HG03280 (cell line): Measurements from ENCODE around the gene C22orf15.
"Not testable (repeated sequence)": the region's sequence is repeated elsewhere in the genome, so short reads cannot be mapped to it uniquely, and the experiment has no call there.

Experiments used
- ATAC-seq: cut with Tn5 transposase; IDR thresholded peaks from one replicate; pipeline ENCODE4 v1.9.1; 2021; ENCODE audit warnings: mild to moderate bottlenecking, moderate library complexity; ENCODE audit not compliant: unreplicated experiment

The C22orf15 gene

GRCh38 chr22:23762842-23763578 lies at the start of gene C22orf15:
Gene C22orf15, plus strand, starts transcription at chr22:23762990. Its CDS starts 317 bp downstream, at chr22:23763307.
- ATAC-seq: no peak

- ATAC-seq: no peak
Observed at GRCh38 chr22:23713696-23714595, 48.8 kb upstream of the C22orf15 start.

- no peak for ATAC-seq
Observed at GRCh38 chr22:23714596-23715578, 47.9 kb upstream of the C22orf15 start.

DNA sequence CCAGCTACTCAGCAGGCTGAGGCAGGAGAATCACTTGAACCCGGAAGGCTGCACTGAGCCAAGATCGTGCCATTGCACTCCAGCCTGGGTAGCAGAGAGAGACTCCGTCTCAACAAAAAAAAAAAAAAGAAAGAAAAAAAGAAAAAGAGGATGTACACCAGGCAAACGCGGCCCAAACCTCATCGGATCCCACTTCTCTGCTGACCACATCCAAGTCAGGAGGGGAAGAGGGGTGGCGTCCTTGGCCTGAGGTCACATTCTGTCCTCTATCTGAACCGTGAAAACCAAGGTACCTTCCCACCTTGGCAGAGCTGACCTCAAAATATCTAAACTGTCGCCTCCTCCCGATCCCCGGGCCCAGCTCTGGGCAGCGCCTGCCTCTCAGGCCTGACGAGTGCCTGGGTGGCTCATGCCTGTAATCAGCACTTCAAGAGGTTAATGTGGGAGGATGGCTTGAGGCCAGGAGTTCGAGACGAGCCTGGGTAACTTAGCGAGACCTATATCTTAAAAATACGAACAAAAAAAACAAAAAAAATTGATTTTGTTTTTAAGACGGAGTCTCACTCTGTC lies 46.9 kb upstream of the C22orf15 start:
- ATAC-seq: no peak

DNA sequence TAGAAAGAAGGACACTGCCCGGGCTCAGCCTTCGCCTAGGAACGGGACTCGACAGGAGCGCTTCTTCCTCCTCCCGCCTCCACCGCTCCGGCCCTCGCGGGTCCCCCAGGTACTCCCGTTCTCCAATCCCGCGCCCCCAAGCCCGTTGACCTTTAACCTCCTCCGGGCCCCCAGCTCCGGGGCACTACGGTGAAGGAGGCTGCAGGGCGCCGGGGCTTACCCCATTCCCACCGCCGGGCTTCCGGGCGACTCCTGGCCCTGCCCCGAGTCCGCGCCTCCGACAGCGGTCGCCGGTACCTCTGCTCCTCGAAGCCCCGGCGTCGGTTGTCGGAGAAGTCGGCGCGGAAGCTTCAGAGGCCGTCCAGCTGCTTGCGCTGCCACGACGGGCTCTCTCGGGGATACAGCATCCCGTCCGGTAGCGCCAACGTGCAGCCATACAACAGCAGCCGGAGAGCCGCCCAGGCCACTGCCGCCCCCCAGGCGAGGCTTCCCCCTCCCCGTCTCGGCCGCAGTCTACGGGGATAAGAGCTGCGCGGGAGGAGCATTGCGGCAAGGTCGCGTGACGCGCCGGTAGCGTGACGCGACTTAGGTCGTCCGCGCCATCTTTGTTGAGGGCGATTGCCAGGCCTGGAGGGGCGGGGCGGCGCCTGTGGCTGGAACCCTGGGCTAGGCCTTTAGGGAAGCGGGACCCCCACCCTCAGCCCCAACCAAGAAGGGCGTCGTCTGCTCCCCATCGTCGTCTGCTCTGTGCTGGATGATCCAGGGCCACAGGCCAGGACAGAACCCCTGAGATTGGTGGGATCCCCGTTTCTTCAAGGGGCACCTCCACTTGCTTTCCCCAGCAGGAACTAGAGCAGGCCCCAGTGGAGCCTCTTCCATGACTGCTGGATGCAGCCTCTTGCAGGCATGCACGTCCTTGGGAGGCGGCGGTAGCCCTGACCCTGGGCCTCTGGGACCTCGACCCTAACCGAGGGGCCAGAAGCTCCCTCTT lies 45.7 kb upstream of the C22orf15 start:
- ATAC-seq: peak; percentile 65

GRCh38 chr22:23718371-23719165 lies 44.2 kb upstream of the C22orf15 start:
- ATAC-seq: no peak

DNA sequence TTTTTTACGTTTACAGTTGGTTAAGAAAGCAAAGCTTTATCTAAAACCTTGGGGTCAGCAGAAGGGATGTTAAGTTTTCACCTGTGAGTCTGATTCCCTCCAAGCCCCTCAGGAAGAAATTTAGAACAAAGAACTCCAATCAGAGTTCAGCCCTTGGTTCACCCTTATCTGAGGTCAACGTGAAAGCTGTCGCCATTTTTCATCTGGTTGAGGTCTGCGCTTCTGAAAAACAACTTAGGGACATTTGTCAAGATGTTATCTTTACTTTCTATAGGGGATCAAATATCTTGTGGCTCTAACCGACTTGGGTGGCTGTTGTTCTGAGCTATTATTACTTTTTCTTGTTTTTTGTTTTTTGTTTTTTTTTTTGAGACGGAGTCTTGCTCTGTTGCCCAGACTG lies 41.9 kb upstream of the C22orf15 start:
- no peak for ATAC-seq

- ATAC-seq: no peak
Observed at GRCh38 chr22:23722160-23722559, 40.6 kb upstream of the C22orf15 start.

DNA sequence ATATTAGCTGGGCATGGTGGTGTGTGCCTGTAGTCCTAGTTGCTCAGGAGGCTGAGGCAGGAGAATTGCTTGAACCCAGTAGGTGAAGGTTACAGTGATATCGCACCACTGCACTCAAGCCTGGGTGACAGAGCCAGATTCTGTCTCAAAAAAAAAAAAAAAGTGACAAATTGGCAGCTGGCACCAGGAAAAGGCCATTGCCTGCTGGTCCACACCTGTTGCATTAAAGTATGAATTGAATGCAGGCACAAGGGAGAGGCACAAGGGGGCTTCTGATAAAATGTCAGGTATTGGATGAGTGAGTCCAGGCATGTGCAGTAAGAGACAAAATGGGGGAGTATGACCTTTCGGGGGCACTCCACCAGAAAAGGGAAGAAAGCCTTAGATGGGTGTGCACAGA lies 40.1 kb upstream of the C22orf15 start:
- ATAC-seq: no peak

DNA sequence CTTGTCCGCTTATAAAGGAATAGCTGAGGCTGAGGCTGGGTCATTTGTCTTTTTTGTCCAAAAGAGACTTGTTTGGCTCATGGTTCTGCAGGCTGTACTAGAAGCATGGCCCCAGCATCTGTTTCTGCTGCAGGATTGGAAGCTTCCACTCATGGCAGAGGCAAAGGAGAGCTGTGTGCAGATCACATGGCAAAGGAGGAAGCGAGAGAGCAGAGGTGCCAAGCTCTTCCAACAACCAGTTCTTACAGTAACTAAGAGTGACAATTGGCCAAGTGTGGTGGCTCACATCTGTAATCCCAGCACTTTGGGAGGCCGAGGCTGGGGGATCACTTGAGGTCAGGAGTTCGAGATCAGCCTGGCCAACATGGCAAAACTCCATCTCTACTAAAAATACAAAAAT lies 34.7 kb upstream of the C22orf15 start:
- ATAC-seq: not testable (repeated sequence)

DNA sequence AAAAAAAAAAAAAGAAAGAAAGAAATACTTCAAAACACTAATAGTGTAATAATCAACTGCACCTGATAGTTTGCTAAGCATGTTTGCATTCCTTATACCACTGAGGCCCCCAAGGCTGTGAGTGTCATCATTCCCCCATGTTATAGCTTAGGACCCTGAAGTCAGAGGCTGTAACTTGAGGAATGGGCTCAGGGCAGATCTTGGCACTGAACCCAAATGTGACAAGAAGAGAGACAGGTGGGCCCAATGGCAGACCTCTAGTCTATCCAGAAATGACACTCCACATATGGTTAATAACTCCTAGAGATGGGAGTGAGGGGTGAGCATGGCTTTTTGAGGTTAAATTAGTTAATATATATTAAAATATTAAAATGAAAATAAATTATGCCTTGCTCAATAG lies 25.1 kb upstream of the C22orf15 start:
- ATAC-seq: no peak

DNA sequence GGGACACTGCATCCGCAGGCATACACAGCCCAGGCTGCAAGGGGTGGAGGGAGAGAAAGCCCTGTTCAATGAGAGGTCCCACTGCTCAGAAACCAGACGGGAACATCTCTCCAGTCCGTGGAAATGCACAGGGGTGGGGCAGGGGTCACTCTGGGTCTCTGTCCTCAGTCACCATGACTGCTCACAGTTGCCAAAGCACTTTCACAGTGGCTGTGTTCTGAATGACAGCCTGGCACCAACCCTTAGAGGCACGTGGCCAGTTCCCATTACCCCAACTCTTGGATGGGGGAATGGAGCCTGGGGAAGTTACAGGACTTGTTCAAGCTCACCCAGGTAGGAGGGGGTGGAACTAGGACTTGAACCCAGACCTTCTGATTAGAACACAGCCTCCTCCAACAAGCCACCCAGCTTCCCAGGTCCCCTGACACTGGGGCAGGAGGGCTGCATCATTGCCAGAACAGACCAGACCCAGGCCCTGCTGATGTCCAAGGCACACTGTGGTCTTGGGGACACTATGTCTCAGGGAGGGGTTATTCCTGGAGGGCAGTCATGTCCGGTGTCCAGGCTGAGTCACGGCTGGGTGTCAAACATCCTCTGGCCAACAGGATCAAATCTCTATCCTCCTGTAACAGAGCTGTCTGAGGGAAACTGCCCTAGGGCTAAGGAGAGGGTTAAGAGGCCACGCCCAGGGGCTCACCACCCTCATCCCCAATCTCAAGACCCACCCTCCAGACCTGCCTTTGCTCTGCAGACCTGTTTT lies 20.1 kb upstream of the C22orf15 start:
- ATAC-seq: no peak

DNA sequence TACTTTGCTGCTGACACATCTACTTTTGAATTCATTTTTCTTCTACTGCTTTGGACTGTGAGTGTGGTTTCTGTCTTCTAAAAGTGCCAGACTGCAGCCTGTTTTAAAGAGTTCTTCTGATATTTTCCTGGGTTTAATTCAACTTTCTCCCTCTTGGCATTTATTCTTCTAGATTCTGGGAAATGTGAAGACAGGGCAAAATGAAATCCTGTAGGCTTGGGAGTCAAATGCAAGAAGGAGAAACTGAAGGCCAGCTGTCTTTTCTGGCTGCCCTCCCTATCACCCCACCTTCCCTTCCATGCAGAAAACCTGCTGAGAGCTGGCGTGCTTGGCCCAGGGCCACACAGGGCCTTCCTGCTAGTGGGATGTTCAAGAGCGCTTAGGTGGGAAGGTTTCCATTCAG lies 19.5 kb upstream of the C22orf15 start:
- no peak for ATAC-seq

DNA sequence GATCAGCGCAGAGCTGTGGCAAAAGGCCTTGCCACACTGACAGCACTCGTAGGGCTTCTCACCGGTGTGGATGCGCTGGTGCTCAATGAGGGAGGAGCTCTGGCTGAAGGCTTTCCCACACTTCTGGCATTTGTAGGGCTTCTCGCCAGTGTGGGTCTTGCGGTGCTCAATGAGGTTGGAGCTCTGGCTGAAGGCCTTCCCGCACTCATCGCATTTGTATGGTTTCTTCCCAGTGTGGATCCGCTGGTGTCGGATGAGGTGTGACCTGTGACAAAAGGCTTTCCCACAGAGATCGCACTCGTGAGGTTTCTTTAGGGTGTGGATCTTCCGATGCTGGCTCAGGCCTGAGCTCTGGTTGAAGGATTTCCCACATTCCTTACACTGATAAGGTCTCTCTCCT lies 18.8 kb upstream of the C22orf15 start:
- no peak for ATAC-seq

- no peak for ATAC-seq
Observed at GRCh38 chr22:23744485-23744884, 18.3 kb upstream of the C22orf15 start.

DNA sequence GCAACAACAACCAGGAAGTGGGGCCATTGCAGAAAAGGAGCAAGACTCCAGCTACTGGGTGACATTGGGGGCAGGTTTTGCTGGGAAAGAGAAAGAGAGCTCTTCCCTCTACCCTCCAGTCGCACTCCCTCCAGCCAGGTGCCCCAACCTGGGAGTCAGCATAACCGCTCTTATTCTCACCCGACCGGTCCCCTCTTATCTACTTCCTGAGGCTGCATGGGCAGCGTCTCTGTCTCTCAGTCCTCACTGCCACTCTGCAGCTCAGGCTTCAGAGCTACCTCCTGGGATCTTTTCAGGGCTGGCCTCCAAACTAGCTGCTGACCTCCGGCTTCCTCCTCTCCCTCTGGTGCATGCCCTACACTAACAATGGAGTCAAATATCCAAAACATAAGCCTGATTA lies 17.0 kb upstream of the C22orf15 start:
- ATAC-seq: no peak

GRCh38 chr22:23749841-23750301 lies 12.9 kb upstream of the C22orf15 start:
- ATAC-seq: no peak

GRCh38 chr22:23750367-23750713 lies 12.4 kb upstream of the C22orf15 start:
- ATAC-seq: no peak
